Measurements from ENCODE around the gene ANO4.

GRCh38 chr12:100857418-100857817, 62.8 kb downstream of the ANO4 start:
- TF ChIP-seq CTCF (optimal IDR thresholded peaks at IDR 0.05 in 1 of 3, IDR thresholded peaks at IDR 0.05 in 1 of 3, conservative IDR thresholded peaks at IDR 0.05 in 1 of 3; ENCODE audit: extremely low read depth in 1 of 3, insufficient read depth in 2 of 3, low read length in 3 of 3): no peak
- TF ChIP-seq EZH2 (IDR thresholded peaks at IDR 0.05; ENCODE audit: low read length): no peak

All from keratinocyte (primary cell).